ENCODE results near the gene MAG. TPM values are rescaled to one million over a fixed set of nuclear protein-coding genes. Genes with fewer than 3 reads are reported as not detected.

MAG gene
- total RNA-seq, 1 donor from 2014 or later: not detected

DNA sequence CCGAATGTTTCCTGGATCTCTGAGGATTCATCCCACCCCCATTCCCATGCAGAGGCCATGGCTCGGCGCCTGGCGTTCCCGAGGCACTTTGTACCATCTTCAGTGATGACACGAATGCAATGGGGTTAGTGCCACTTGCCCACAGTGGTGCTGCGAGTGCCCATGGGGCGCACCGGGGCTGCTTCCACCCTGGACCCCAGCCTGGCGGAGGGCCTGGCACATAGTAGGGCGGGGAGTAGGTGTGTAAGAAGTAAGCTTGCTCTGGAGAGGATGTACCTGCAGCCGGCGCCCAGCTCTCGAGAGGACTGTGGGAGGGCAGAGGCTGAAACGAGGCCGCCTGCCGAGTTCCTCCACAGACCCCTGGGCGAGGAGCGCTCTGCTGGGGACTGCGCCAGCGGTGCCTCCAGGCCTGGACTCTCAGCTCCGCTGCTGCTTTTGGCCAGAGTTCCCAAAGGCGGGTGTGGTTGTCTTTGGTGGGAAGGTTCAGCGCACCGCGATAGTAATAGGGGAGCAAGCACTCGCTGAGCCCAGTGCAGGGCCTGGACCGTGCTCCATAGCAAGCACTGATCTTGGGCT, 15.2 kb upstream of the MAG start:
- H3K9me3 Mint-ChIP-seq: no peaks in the 10 kb centered on the region
- no peak for DNase-seq (ENCODE audit: low read depth, low spot score)
- peaks cover 15% of the 10 kb centered on the region for H3K36me3 Mint-ChIP-seq (ENCODE audit: low read depth)
- no peak overlapping the region for H3K27ac Mint-ChIP-seq (ENCODE audit: unreplicated experiment)
- peak overlapping the region; percentile 12 for H3K4me3 Mint-ChIP-seq
- H3K4me1 Mint-ChIP-seq: no peaks in the 10 kb centered on the region
- TF ChIP-seq, protein P1, sequence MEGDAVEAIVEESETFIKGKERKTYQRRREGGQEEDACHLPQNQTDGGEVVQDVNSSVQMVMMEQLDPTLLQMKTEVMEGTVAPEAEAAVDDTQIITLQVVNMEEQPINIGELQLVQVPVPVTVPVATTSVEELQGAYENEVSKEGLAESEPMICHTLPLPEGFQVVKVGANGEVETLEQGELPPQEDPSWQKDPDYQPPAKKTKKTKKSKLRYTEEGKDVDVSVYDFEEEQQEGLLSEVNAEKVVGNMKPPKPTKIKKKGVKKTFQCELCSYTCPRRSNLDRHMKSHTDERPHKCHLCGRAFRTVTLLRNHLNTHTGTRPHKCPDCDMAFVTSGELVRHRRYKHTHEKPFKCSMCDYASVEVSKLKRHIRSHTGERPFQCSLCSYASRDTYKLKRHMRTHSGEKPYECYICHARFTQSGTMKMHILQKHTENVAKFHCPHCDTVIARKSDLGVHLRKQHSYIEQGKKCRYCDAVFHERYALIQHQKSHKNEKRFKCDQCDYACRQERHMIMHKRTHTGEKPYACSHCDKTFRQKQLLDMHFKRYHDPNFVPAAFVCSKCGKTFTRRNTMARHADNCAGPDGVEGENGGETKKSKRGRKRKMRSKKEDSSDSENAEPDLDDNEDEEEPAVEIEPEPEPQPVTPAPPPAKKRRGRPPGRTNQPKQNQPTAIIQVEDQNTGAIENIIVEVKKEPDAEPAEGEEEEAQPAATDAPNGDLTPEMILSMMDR (conservative IDR thresholded peaks at IDR 0.05): no peak
- peaks cover 5% of the 10 kb centered on the region for H3K27me3 Mint-ChIP-seq (ENCODE audit: low read depth)

DNA sequence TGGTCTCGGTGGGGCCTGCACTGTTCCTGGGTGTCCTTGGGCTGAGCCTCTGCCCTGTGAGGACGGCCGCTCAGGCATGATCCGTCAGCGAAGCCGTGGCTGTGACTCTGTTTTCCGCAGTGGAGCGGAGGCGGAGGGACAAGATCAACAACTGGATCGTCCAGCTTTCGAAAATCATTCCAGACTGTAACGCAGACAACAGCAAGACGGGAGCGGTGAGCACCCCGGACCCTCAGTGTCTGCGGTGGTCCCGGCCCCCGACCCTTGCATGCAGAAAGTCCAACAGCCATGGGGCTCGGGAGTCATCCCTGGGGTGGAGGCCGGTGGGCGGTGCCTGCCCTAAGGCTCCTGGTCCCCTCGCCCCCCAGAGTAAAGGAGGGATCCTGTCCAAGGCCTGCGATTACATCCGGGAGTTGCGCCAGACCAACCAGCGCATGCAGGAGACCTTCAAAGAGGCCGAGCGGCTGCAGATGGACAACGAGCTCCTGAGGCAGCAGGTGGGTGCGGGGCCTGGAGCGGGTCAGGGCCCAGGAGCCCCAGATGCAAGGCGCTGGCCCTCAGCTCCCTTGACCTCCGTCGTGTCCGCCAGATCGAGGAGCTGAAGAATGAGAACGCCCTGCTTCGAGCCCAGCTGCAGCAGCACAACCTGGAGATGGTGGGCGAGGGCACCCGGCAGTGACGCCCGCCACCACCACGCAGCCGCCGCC, 13.2 kb upstream of the MAG start:
- no peak for DNase-seq (ENCODE audit: low read depth, low spot score)
- Mint-ChIP-seq H3K36me3 (ENCODE audit: low read depth) (peaks cover 9% of the 10 kb centered on the region), H3K27ac (ENCODE audit: unreplicated experiment) (peak overlapping the region; percentile 43), H3K4me3 (no peak overlapping the region), H3K9me3 (no peaks in the 10 kb centered on the region), H3K4me1 (no peaks in the 10 kb centered on the region), H3K27me3 (ENCODE audit: low read depth) (peaks cover 18% of the 10 kb centered on the region)
- TF ChIP-seq, protein P1 (conservative IDR thresholded peaks at IDR 0.05): no peak

GRCh38 chr19:35279374-35279773, 12.6 kb upstream of the MAG start:
- TF ChIP-seq, protein P1 (conservative IDR thresholded peaks at IDR 0.05): no peak
- no peaks in the 10 kb centered on the region for H3K4me1 Mint-ChIP-seq
- no peak overlapping the region for H3K4me3 Mint-ChIP-seq
- H3K27me3 Mint-ChIP-seq (ENCODE audit: low read depth): peaks cover 20% of the 10 kb centered on the region
- DNase-seq (ENCODE audit: low read depth, low spot score): no peak
- H3K9me3 Mint-ChIP-seq: no peaks in the 10 kb centered on the region
- no peak overlapping the region for H3K27ac Mint-ChIP-seq (ENCODE audit: unreplicated experiment)
- H3K36me3 Mint-ChIP-seq (ENCODE audit: low read depth): peaks cover 5% of the 10 kb centered on the region

DNA sequence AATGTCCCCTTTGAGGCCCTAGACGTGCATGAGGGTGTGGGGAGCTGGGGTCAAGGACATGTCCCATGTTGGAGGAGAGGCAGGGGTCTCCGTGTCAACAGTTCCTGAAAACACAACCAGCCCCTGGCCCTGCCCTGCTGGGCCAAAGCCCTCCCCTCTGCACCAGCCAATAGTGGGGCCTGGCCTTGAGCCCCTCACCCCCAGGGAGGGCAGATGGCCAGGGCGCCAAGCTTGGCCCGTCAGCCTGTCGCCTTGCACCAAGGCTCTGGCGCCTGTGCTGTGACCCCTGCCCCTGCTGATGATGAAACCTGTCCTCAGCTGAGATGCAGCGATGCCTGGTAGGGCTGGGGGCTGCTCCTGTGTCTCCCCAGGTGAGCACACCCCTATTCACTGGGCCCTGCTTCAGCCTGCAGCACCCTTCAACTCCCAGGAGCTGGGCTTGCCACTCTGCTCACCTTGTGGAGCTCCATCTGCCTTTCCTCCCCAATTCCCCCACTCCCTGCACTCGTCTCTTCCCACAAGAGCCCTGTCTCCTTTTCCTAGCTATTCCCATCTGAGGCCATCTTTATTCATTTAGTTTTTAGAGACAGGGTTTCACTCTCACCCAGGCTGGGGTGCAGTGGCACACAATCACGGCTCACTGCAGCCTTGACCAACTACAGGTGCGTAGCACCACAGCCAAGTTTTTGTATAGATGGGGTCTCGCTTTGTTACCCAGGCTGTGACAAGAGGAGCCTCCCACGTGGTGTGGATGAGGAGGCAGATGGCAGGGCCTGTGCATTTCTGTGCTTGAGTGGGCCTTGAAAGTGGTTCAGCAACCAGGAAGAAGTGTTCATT, 11.8 kb upstream of the MAG start:
- peaks cover 25% of the 10 kb centered on the region for H3K27me3 Mint-ChIP-seq (ENCODE audit: low read depth)
- TF ChIP-seq, protein P1 (conservative IDR thresholded peaks at IDR 0.05): no peak
- H3K27ac Mint-ChIP-seq (ENCODE audit: unreplicated experiment): no peak overlapping the region
- no peaks in the 10 kb centered on the region for H3K9me3 Mint-ChIP-seq
- H3K36me3 Mint-ChIP-seq (ENCODE audit: low read depth): peaks cover 5% of the 10 kb centered on the region
- H3K4me1 Mint-ChIP-seq: no peaks in the 10 kb centered on the region
- H3K4me3 Mint-ChIP-seq: no peak overlapping the region
- no peak for DNase-seq (ENCODE audit: low read depth, low spot score)

GRCh38 chr19:35281303-35281702, 10.7 kb upstream of the MAG start:
- DNase-seq (ENCODE audit: low read depth, low spot score): no peak
- TF ChIP-seq, protein P1 (conservative IDR thresholded peaks at IDR 0.05): no peak
- H3K4me3 Mint-ChIP-seq: no peak overlapping the region
- H3K9me3 Mint-ChIP-seq: no peaks in the 10 kb centered on the region
- H3K27me3 Mint-ChIP-seq (ENCODE audit: low read depth): peaks cover 25% of the 10 kb centered on the region
- no peaks in the 10 kb centered on the region for H3K36me3 Mint-ChIP-seq (ENCODE audit: low read depth)
- no peaks in the 10 kb centered on the region for H3K4me1 Mint-ChIP-seq
- H3K27ac Mint-ChIP-seq (ENCODE audit: unreplicated experiment): no peak overlapping the region

Measured in neural crest cell (in vitro differentiated cells).